Neural crest cell (in vitro differentiated cells): Measurements from ENCODE around the gene CCDC86. TPM values are rescaled to one million over a fixed set of nuclear protein-coding genes. Genes with fewer than 3 reads are reported as not detected.

ENCODE experiments used
- DNase-seq: peaks from one replicate; pipeline ENCODE4 v3.0.0; 2021; ENCODE audit warnings: low read depth, mixed read lengths, low spot score
- H3K27ac Mint-ChIP-seq: one replicate; pipeline ENCODE4 v1.8.0; 2021; ENCODE audit warnings: mild to moderate bottlenecking, mixed read lengths; ENCODE audit not compliant: unreplicated experiment
- H3K27me3 Mint-ChIP-seq: 2 replicates; pipeline ENCODE4 v1.8.0; 2021; ENCODE audit warnings: low read depth, mild to moderate bottlenecking, mixed read lengths
- H3K36me3 Mint-ChIP-seq: 2 replicates; pipeline ENCODE4 v1.8.0; 2021; ENCODE audit warnings: low read depth, mild to moderate bottlenecking, mixed read lengths
- H3K4me1 Mint-ChIP-seq: 2 replicates; pipeline ENCODE4 v1.8.0; 2021; ENCODE audit warnings: mixed read lengths
- H3K4me3 Mint-ChIP-seq: one replicate; pipeline ENCODE4 v1.8.0; 2021; ENCODE audit warnings: mild to moderate bottlenecking, mixed read lengths
- H3K9me3 Mint-ChIP-seq: 2 replicates; pipeline ENCODE4 v1.8.0; 2021; ENCODE audit warnings: mixed read lengths
- CTCF ChIP-seq: fragments of 200-600 bp; sonication (generic); conservative IDR thresholded peaks from 2 replicates; pipeline ENCODE4 v1.5.0; 2021; ENCODE audit warnings: antibody characterized with exemption, mild to moderate bottlenecking
- total RNA-seq: library from RNA; stranded (reverse); gene quantifications from 2 replicates; pipeline ENCODE4 v1.2.1, GENCODE V29; 2021

The CCDC86 gene
- total RNA-seq, 1 donor from 2014 or later = 41.6 TPM

GRCh38 chr11:60874421-60875365, 32.8 kb downstream of the CCDC86 start:
- H3K4me1 Mint-ChIP-seq = no peaks in the 10 kb centered on the region
- no peak for TF ChIP-seq CTCF
- no peak overlapping the region for H3K4me3 Mint-ChIP-seq
- H3K9me3 Mint-ChIP-seq = no peaks in the 10 kb centered on the region
- H3K27ac Mint-ChIP-seq = no peak overlapping the region
- H3K27me3 Mint-ChIP-seq = no peaks in the 10 kb centered on the region
- DNase-seq = no peak
- no peaks in the 10 kb centered on the region for H3K36me3 Mint-ChIP-seq

GRCh38 chr11:60875366-60876167, 33.7 kb downstream of the CCDC86 start:
- Mint-ChIP-seq H3K9me3 (no peaks in the 10 kb centered on the region), H3K4me1 (no peaks in the 10 kb centered on the region), H3K4me3 (no peak overlapping the region), H3K27me3 (no peaks in the 10 kb centered on the region), H3K36me3 (no peaks in the 10 kb centered on the region), H3K27ac (no peak overlapping the region)
- DNase-seq = no peak
- TF ChIP-seq CTCF = no peak

GRCh38 chr11:60876168-60876485, 34.2 kb downstream of the CCDC86 start:
- Mint-ChIP-seq H3K4me1 (peaks cover 5% of the 10 kb centered on the region), H3K27ac (no peak overlapping the region), H3K36me3 (no peaks in the 10 kb centered on the region), H3K9me3 (no peaks in the 10 kb centered on the region), H3K4me3 (no peak overlapping the region), H3K27me3 (no peaks in the 10 kb centered on the region)
- no peak for DNase-seq
- no peak for TF ChIP-seq CTCF

- H3K4me1 Mint-ChIP-seq = peaks cover 5% of the 10 kb centered on the region
- peaks cover 9% of the 10 kb centered on the region for H3K36me3 Mint-ChIP-seq
- no peaks in the 10 kb centered on the region for H3K9me3 Mint-ChIP-seq
- no peaks in the 10 kb centered on the region for H3K27me3 Mint-ChIP-seq
- H3K27ac Mint-ChIP-seq = no peak overlapping the region
- no peak overlapping the region for H3K4me3 Mint-ChIP-seq
- DNase-seq = no peak
- TF ChIP-seq CTCF = no peak
These were observed 36.6 kb downstream of the CCDC86 start for GRCh38 chr11:60878245-60879101.

GRCh38 chr11:60879104-60879503, 37.2 kb downstream of the CCDC86 start:
- DNase-seq = no peak
- TF ChIP-seq CTCF = no peak
- peaks cover 11% of the 10 kb centered on the region for H3K36me3 Mint-ChIP-seq
- H3K4me3 Mint-ChIP-seq = no peak overlapping the region
- H3K9me3 Mint-ChIP-seq = no peaks in the 10 kb centered on the region
- peaks cover 5% of the 10 kb centered on the region for H3K4me1 Mint-ChIP-seq
- no peaks in the 10 kb centered on the region for H3K27me3 Mint-ChIP-seq
- H3K27ac Mint-ChIP-seq = no peak overlapping the region
